Renal cortex interstitium (tissue), 11 donors: Measurements from ENCODE around the gene LEUTX. TPM values are rescaled to one million over a fixed set of nuclear protein-coding genes. Genes with fewer than 3 reads are reported as not detected.
A peak's percentile ranks its signal among the peaks of the same experiment; 100 is the strongest.

Source experiments
- DNase-seq, 11 donors: peaks; one replicate each; pipeline ENCODE4 v3.0.0-alpha.2; 2013; ENCODE audit warnings: low read depth in 9 of 11, low spot score in 4 of 11; ENCODE audit errors: extremely low read depth in 1 of 11
- polyA plus RNA-seq, 3 donors: library from polyadenylated mRNA; unstranded; fragments of 120-200 nt; gene quantifications; one replicate each; pipeline ENCODE4 v1.2.1, GENCODE V29; 2013; ENCODE audit not compliant: insufficient read length in 3 of 3

Gene LEUTX
- polyA plus RNA-seq, 3 donors, result not detected

GRCh38 chr19:39833160-39833463 is 54.5 kb downstream of the LEUTX start:
- no peak for DNase-seq

GRCh38 chr19:39833464-39834286 is 55.0 kb downstream of the LEUTX start, which contains the start of gene DYRK1B:
Gene DYRK1B (minus strand): TSS chr19:39834162. CDS start chr19:39831867, 2,295 bp downstream.
- DNase-seq, result peak; percentile 87 to 97 (median 96)

- DNase-seq, result no peak
Observed at GRCh38 chr19:39834287-39834841, 55.7 kb downstream of the LEUTX start.

Other genes starting within 250 kb of the LEUTX start
- gene EID2B, start 246.0 kb upstream of the LEUTX start, polyA plus RNA-seq, result 1 to 10 TPM; 4.2 to 5.5 (median 4.4) TPM
- 10 to 100 TPM; 16.1 to 25.0 (median 23.2) TPM for gene EID2, start 238.7 kb upstream of the LEUTX start, polyA plus RNA-seq
- gene LGALS13, start 176.3 kb upstream of the LEUTX start, polyA plus RNA-seq, result not detected
- not detected for gene LGALS16, start 122.9 kb upstream of the LEUTX start, polyA plus RNA-seq
- not detected for gene LGALS14, start 74.4 kb upstream of the LEUTX start, polyA plus RNA-seq
- gene CLC, start 40.8 kb upstream of the LEUTX start, polyA plus RNA-seq, result 1 to 10 TPM; 1.5 to 3.7 (median 2.6) TPM
- gene DYRK1B, start 55.3 kb downstream of the LEUTX start, polyA plus RNA-seq, result 10 to 100 TPM; 31.3 to 37.5 (median 36.1) TPM
- 100 to 1,000 TPM; 288 to 390 (median 331) TPM for gene FBL, start 67.5 kb downstream of the LEUTX start, polyA plus RNA-seq
- 10 to 100 TPM in 1 of 3 donors, 1 to 10 TPM in 2; 5.7 to 13.2 (median 9.4) TPM for gene FCGBP, start 155.8 kb downstream of the LEUTX start, polyA plus RNA-seq
- gene PSMC4, start 192.3 kb downstream of the LEUTX start, polyA plus RNA-seq, result 100 to 1,000 TPM in 2 of 3 donors, 10 to 100 TPM in 1; 83.5 to 104 (median 101) TPM
- 10 to 100 TPM in 1 of 3 donors, 1 to 10 TPM in 2; 6.1 to 10.8 (median 6.2) TPM for gene ZNF546, start 218.2 kb downstream of the LEUTX start, polyA plus RNA-seq